Erythroblast (primary cell): Measurements from ENCODE around the gene DENND4C.

ENCODE experiments used
- GATA1 ChIP-seq: IDR thresholded peaks from 2 replicates; pipeline ENCODE4 v1.6.1; 2011; ENCODE audit warnings: low read depth, mild to moderate bottlenecking, control low read depth, low read length, moderate library complexity
- POLR2A ChIP-seq: IDR thresholded peaks from 2 replicates; pipeline ENCODE4 v1.6.1; 2011; ENCODE audit warnings: mild to moderate bottlenecking, low read length

DNA sequence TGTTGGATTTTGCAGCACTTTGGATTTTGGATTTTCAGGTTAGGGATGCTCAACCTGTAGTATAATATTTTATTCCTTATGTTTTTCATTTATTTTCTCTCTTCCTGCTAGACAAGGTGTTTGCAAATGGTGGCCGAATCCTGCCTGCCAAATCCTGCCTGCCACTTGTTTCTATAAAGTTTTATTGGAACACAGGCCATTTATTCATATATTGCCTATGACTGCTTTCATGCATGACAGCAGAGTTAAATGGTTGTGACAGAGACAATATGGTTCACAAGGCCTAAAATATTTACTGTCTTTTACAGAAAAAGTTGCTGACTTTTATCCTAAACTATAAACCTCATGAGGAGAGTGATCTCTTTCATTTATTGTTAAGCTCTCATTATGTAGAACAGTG, 72.7 kb downstream of the DENND4C start:
- TF ChIP-seq POLR2A (no peak), GATA1 (no peak)
